GM12878 (cell line): ENCODE data around the gene TRMT44. TPM values are rescaled to one million over a fixed set of nuclear protein-coding genes. Genes with fewer than 3 reads are reported as not detected.

ENCODE experiments used
- ATAC-seq: fragments of 200-7000 bp; cut with Tn5 transposase; 3 replicates; pipeline ENCODE4 v1.9.1; 2020; ENCODE audit warnings: mild to moderate bottlenecking, moderate library complexity
- BruUV-seq: library from RNA; stranded (reverse); fragments of 400-500 nt; replicated peaks from 2 replicates; lab custom pipeline; 2021; lab: Mats Ljungman, UMichigan
- CTCF ChIA-PET: fragments of 300-600 bp; sonication (Branson Sonifier 250); formaldehyde crosslinking; extraction: SDS; loops from one replicate; lab custom pipeline; 2021; ENCODE audit warnings: inconsistent platforms; lab: Yijun Ruan, JAX
- POLR2A ChIA-PET: fragments of 350-600 bp; formaldehyde crosslinking; extraction: SDS; loops from one replicate; lab custom pipeline; 2021; ENCODE audit warnings: inconsistent platforms; lab: Charles Lee
- RAD21 ChIA-PET: fragments of 300-600 bp; sonication (Branson Sonifier 250); formaldehyde crosslinking; loops from one replicate; lab custom pipeline; 2023; ENCODE audit warnings: antibody characterized with exemption; ENCODE audit not compliant: unreplicated experiment; lab: Charles Lee
- SMC1A ChIA-PET: fragments of 300-600 bp; sonication (Branson Sonifier 250); formaldehyde crosslinking; loops from one replicate; lab custom pipeline; 2023; ENCODE audit not compliant: unreplicated experiment, uncharacterized antibody; lab: Charles Lee
- DNase-seq: peaks from one replicate; pipeline ENCODE4 v3.0.0-alpha.2; 2011; ENCODE audit warnings: low read depth, low spot score
- FAIRE-seq: peaks from 3 replicates; lab custom pipeline; 2011; peaks lifted over from hg19 to GRCh38; lab: Jason Lieb, UNC
- H2AFZ ChIP-seq: 2 replicates; pipeline ENCODE4 v1.6.0; 2011; ENCODE audit warnings: low read depth, low read length, control low read depth; ENCODE audit not compliant: control insufficient read depth
- H3K27ac ChIP-seq: 2 replicates; pipeline ENCODE4 v1.5.1; 2011; ENCODE audit warnings: control low read depth; ENCODE audit not compliant: control insufficient read depth, insufficient read depth
- H3K27me3 ChIP-seq, 2 experiments: replicated peaks in 1 of 2; 2 replicates each; pipeline versions ENCODE4 v1.6.0 to v1.6.1; 2011; ENCODE audit warnings: low read length in 1 of 2; ENCODE audit not compliant: control insufficient read depth in 2 of 2, insufficient read depth in 2 of 2
- H3K36me3 ChIP-seq, 2 experiments: 2 replicates each; pipeline ENCODE4 v1.5.1; 2011; ENCODE audit warnings: low read length in 1 of 2; ENCODE audit not compliant: control insufficient read depth in 2 of 2, insufficient read depth in 2 of 2
- H3K4me1 ChIP-seq: 2 replicates; pipeline ENCODE4 v1.6.1; 2011; ENCODE audit warnings: mild to moderate bottlenecking, low read length, moderate library complexity, mixed read lengths; ENCODE audit not compliant: control insufficient read depth, insufficient read depth
- H3K4me2 ChIP-seq: 2 replicates; pipeline ENCODE4 v1.6.0; 2011; ENCODE audit warnings: control low read depth; ENCODE audit not compliant: control insufficient read depth, insufficient read depth
- H3K4me3 ChIP-seq: fragments of 200-600 bp; sonication (generic); 2 replicates; pipeline ENCODE4 v1.5.1; 2016
- H3K79me2 ChIP-seq: 2 replicates; pipeline ENCODE4 v1.6.0; 2011; ENCODE audit warnings: low read length; ENCODE audit not compliant: control insufficient read depth, insufficient read depth
- H3K9ac ChIP-seq: 2 replicates; pipeline ENCODE4 v1.8.0; 2011; ENCODE audit warnings: low read length, control low read depth, mixed read lengths; ENCODE audit not compliant: control insufficient read depth, insufficient read depth
- H3K9me3 ChIP-seq: replicated peaks from 3 replicates; pipeline ENCODE4 v1.5.1; 2011; ENCODE audit warnings: mild to moderate bottlenecking, low read length; ENCODE audit not compliant: control insufficient read depth, insufficient read depth
- H4K20me1 ChIP-seq: 2 replicates; pipeline ENCODE4 v1.6.0; 2011; ENCODE audit not compliant: control insufficient read depth, insufficient read depth
- BCL3 ChIP-seq: IDR thresholded peaks from 2 replicates; pipeline ENCODE4 v1.6.1; 2011; ENCODE audit warnings: borderline replicate concordance, low read depth, mild to moderate bottlenecking, moderate library complexity, low read length; ENCODE audit not compliant: insufficient read depth, poor library complexity, severe bottlenecking
- BRCA1 ChIP-seq: IDR thresholded peaks from 2 replicates; pipeline ENCODE4 v1.6.1; 2011; ENCODE audit warnings: low read depth, low read length, improper control_type of control experiment
- IRF4 ChIP-seq: IDR thresholded peaks from 2 replicates; pipeline ENCODE4 v1.6.1; 2011; ENCODE audit warnings: low read depth, low read length
- PAX5 ChIP-seq: IDR thresholded peaks from 2 replicates; pipeline ENCODE4 v1.6.1; 2011; ENCODE audit warnings: low read depth, low read length, borderline replicate concordance
- SMAD1 ChIP-seq: fragments of 450-650 bp; IDR thresholded peaks from 2 replicates; pipeline ENCODE4 v1.6.1; 2018; ENCODE audit warnings: mild to moderate bottlenecking, low read depth; ENCODE audit not compliant: partially characterized antibody
- WGBS: methylation state at CpG from one replicate; pipeline ENCODE4 v1.1.6; 2016; ENCODE audit warnings: low lambda C conversion rate; ENCODE audit not compliant: insufficient replicate concordance, insufficient coverage; ENCODE audit errors: missing lambda C conversion rate; 5-methylcytosine and 5-hydroxymethylcytosine counted together
- in situ Hi-C: fragments of 300-500 bp; cut with MboI; formaldehyde crosslinking; loops from 9 replicates; pipeline ENCODE4 v1.14.3; 2018; ENCODE audit warnings: mixed read lengths
- intact Hi-C: fragments of 100-400 bp; cut with micrococcal nuclease; formaldehyde crosslinking; loops from one replicate; pipeline ENCODE4 v1.14.2; 2022; ENCODE audit not compliant: unreplicated experiment
- polyA plus RNA-seq, 11 experiments: library from polyadenylated mRNA; depleted of rRNA in 4 of 11; unstranded in 6 of 11; stranded (reverse) in 5 of 11; fragments of >200 nt; fragmentation: Nextera tagmentation in 4 of 11; fragmentation: Illumina TruSeq in 1 of 11; extraction: Ambion mirVana in 4 of 11; extraction: Trizol in 1 of 11; gene quantifications; 1 replicate in 1 of 11; 2 replicates in 10 of 11; pipeline versions ENCODE4 v1.2.1 to v1.2.3, GENCODE V29; 2011 to 2016; ENCODE audit warnings: inconsistent platforms in 2 of 11, missing spikeins in 2 of 11, low read depth in 1 of 11
- total RNA-seq, 4 experiments: library from RNA; depleted of rRNA in 3 of 4; stranded (reverse); fragments of >200 nt in 3 of 4; fragmentation: Illumina TruSeq in 1 of 4; extraction: Trizol in 1 of 4; gene quantifications; 2 replicates each; pipeline versions ENCODE4 v1.2.1 to v1.2.3, GENCODE V29; 2013 to 2021
- TF ChIP-seq, protein P1 (sequence below): IDR thresholded peaks from 2 replicates; pipeline ENCODE4 v1.6.1; 2012; ENCODE audit warnings: low read length, inconsistent platforms

TRMT44 gene
- total and polyA plus RNA-seq, 10 of the 15 experiments (the other 5 are each of a cell fraction or from before 2014, with no cell fraction given) = 1.3 to 18.5 (median 10.1) TPM

- no peak overlapping the region for H3K4me3 ChIP-seq
- intact Hi-C loops (no loop called here), in situ Hi-C loops (no loop called here)
- H2AFZ ChIP-seq = no peak overlapping the region
- RAD21 ChIA-PET = interaction anchor here (1.0 kb wide), 1 partner anchor 12 kb away, joined by 3 read pairs; no protein-coding TSS in a partner anchor
- TF ChIP-seq IRF4 (no peak), BRCA1 (no peak), PAX5 (no peak), SMAD1 (no peak)
- TF ChIP-seq, protein P1, sequence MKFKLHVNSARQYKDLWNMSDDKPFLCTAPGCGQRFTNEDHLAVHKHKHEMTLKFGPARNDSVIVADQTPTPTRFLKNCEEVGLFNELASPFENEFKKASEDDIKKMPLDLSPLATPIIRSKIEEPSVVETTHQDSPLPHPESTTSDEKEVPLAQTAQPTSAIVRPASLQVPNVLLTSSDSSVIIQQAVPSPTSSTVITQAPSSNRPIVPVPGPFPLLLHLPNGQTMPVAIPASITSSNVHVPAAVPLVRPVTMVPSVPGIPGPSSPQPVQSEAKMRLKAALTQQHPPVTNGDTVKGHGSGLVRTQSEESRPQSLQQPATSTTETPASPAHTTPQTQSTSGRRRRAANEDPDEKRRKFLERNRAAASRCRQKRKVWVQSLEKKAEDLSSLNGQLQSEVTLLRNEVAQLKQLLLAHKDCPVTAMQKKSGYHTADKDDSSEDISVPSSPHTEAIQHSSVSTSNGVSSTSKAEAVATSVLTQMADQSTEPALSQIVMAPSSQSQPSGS = no peak
- SMC1A ChIA-PET = no interaction called here
- 43% methylated on average over 15 of the region's 15 CpGs for WGBS
- H3K27ac ChIP-seq = no peak overlapping the region
- FAIRE-seq = no peak
- H3K4me2 ChIP-seq = no peak overlapping the region
- POLR2A ChIA-PET = no interaction called here
- CTCF ChIA-PET = interaction anchor here (0.6 kb wide), 1 partner anchor 435 kb away, joined by 3 read pairs; no protein-coding TSS in a partner anchor
- H3K4me1 ChIP-seq = no peaks in the 10 kb centered on the region
- H4K20me1 ChIP-seq = no peaks in the 10 kb centered on the region
- no peaks in the 10 kb centered on the region; the same call in 2 of the 3 replicates for H3K9me3 ChIP-seq
- BruUV-seq = no TSS peak
- H3K36me3 ChIP-seq = no peaks in the 10 kb centered on the region
- no peaks in the 10 kb centered on the region for H3K79me2 ChIP-seq
- H3K27me3 ChIP-seq = no peaks in the 10 kb centered on the region
- ATAC-seq = no peak
- H3K9ac ChIP-seq = no peak overlapping the region
- no peak for DNase-seq
Observed at GRCh38 chr4:8504279-8505007, 63.9 kb downstream of the TRMT44 start.

DNA sequence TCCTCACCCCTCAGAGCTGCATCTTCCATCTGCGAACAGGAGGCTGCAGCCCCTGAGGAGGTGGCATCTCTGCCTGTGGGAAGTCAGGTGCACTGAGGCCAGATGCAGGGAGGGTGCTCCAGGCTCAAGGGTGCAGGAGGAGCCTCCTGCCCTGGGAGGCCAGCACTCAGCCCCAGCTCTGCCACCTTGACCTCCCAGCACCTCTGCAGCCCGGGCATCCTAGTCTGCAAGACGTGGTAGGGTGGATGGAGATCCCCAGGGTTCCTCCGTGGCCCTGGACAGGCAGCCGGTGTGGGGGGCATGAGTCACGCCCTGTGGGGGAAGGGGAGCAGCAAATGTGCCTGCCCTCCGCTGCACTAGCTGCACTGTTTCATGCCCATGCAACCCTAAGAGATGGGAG is 64.7 kb downstream of the TRMT44 start:
- ATAC-seq = no peak
- Histone ChIP-seq H3K4me2 (no peak overlapping the region), H3K36me3 (no peaks in the 10 kb centered on the region), H3K4me1 (no peaks in the 10 kb centered on the region), H3K79me2 (no peaks in the 10 kb centered on the region), H3K9me3 (no peaks in the 10 kb centered on the region; the same call in 2 of the 3 replicates), H4K20me1 (no peaks in the 10 kb centered on the region), H2AFZ (no peak overlapping the region), H3K4me3 (no peak overlapping the region), H3K27ac (no peak overlapping the region), H3K9ac (no peak overlapping the region), H3K27me3 (no peaks in the 10 kb centered on the region)
- FAIRE-seq = no peak
- RAD21 ChIA-PET = no interaction called here
- no peak for DNase-seq
- SMC1A ChIA-PET = no interaction called here
- intact Hi-C loops = no loop called here
- no peak for TF ChIP-seq BCL3
- in situ Hi-C loops = no loop called here
- POLR2A ChIA-PET = no interaction called here
- CTCF ChIA-PET = no interaction called here
- BruUV-seq = no TSS peak
- WGBS = 25% methylated on average over 7 of the region's 7 CpGs
